Measurements from ENCODE around the gene SPOUT1. TPM values are rescaled to one million over a fixed set of nuclear protein-coding genes. Genes with fewer than 3 reads are reported as not detected.

Gene SPOUT1
- polyA plus RNA-seq, 2 of the 4 experiments (the other 2 are of a cell fraction): 24.3 to 28.5 TPM

DNA sequence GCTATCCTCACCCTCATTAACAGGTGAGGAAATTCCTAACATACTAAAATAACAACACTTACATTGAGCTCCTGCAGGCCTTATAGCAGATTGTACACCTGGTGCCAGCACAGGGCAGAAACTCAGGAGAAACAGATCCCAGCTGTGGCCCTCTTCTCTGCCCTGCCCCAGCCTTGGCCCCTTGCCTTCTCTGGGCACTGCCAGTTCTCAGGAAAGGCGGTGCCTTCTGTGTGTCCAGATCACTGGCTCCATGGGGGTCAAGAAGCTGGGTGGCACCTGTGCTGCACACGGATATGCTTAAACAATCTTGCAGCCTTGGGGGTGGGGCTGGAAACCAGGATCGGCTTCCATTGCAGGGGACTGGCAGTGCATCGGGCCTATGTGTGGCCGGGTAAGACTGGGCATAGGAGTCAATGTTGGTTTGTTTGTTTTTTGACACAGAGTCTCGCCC is 32.8 kb upstream of the SPOUT1 start:
- Histone ChIP-seq H3K4me1 (peaks cover 12% of the 10 kb centered on the region; the same call in 2 of the 3 replicates), H3K27ac (no peak overlapping the region; a peak in 1 of 6 replicates), H3K9me3 (no peaks in the 10 kb centered on the region), H3K4me2 (no peak overlapping the region), H3K4me3 (no peak overlapping the region)
- no peak for DNase-seq (ENCODE audit: low read depth in 1 of 2, low spot score in 1 of 2)
- WGBS (ENCODE audit: missing lambda C conversion rate): 74% methylated on average over 6 of the region's 6 CpGs
- ChIA-PET POLR2A (no interaction called here), CTCF (interaction anchor here (0.6 to 12.0 kb wide), 12 partner anchors 10 to 780 kb away, joined by 3 to 244 read pairs (median 10); partner anchors contain the start of genes ENDOG, KYAT1, LRRC8A and PHYHD1)
- no peak for FAIRE-seq
- TF ChIP-seq RARB (CRISPR knock-in tag; IDR thresholded peaks at IDR 0.05) (no peak), HOXB5 (CRISPR knock-in tag; IDR thresholded peaks at IDR 0.05) (no peak), EHMT2 (IDR thresholded peaks at IDR 0.05; ENCODE audit: low read depth) (no peak), BCL3 (IDR thresholded peaks at IDR 0.05) (no peak), HEYL (CRISPR knock-in tag; IDR thresholded peaks at IDR 0.05) (no peak), CEBPB (IDR thresholded peaks at IDR 0.05) (no peak), EP300 (IDR thresholded peaks at IDR 0.05) (no peak), PBX3 (IDR thresholded peaks at IDR 0.05) (no peak), HDAC2 (IDR thresholded peaks at IDR 0.05) (no peak), ZC3H11A (IDR thresholded peaks at IDR 0.05) (no peak), HES2 (IDR thresholded peaks at IDR 0.05) (no peak), GATA3 (IDR thresholded peaks at IDR 0.05; ENCODE audit: borderline replicate concordance) (no peak), FOSB (CRISPR knock-in tag; IDR thresholded peaks at IDR 0.05) (no peak)
- ATAC-seq: no peak

GRCh38 chr9:128861501-128861900 is 31.9 kb upstream of the SPOUT1 start:
- ChIA-PET CTCF (interaction anchor here (0.9 to 12.0 kb wide), 11 partner anchors 9 to 129 kb away, joined by 3 to 244 read pairs (median 4); partner anchors contain the start of genes KYAT1, LRRC8A and PHYHD1), POLR2A (no interaction called here)
- FAIRE-seq (no peak), ATAC-seq (no peak), DNase-seq (ENCODE audit: low read depth in 1 of 2, low spot score in 1 of 2) (no peak)
- no peak overlapping the region for H3K4me2 ChIP-seq
- peaks cover 5% of the 10 kb centered on the region; the same call in 1 of the 3 replicates for H3K4me1 ChIP-seq
- no peak overlapping the region for H3K4me3 ChIP-seq
- TF ChIP-seq RFX5 (IDR thresholded peaks at IDR 0.05) (no peak), GATA3 (IDR thresholded peaks at IDR 0.05; ENCODE audit: borderline replicate concordance) (no peak), USF2 (IDR thresholded peaks at IDR 0.05) (no peak), BHLHE40 (IDR thresholded peaks at IDR 0.05; ENCODE audit: low read depth, low read length) (no peak), RAD21 (conservative IDR thresholded peaks at IDR 0.05 in 1 of 2, IDR thresholded peaks at IDR 0.05 in 1 of 2) (no peak), EHF (CRISPR knock-in tag; IDR thresholded peaks at IDR 0.05) (no peak), HDAC2 (IDR thresholded peaks at IDR 0.05) (no peak), JUN (IDR thresholded peaks at IDR 0.05) (no peak), RCOR1 (IDR thresholded peaks at IDR 0.05; ENCODE audit: low read depth, low read length) (no peak), ZNF302 (CRISPR knock-in tag; IDR thresholded peaks at IDR 0.05) (no peak), NR3C1 (IDR thresholded peaks at IDR 0.05) (no peak), CTCF (IDR thresholded peaks at IDR 0.05) (no peak)
- TF ChIP-seq, protein P1, sequence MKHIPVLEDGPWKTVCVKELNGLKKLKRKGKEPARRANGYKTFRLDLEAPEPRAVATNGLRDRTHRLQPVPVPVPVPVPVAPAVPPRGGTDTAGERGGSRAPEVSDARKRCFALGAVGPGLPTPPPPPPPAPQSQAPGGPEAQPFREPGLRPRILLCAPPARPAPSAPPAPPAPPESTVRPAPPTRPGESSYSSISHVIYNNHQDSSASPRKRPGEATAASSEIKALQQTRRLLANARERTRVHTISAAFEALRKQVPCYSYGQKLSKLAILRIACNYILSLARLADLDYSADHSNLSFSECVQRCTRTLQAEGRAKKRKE (CRISPR knock-in tag; IDR thresholded peaks at IDR 0.05; ENCODE audit: low read depth): no peak
- H3K9me3 ChIP-seq: no peaks in the 10 kb centered on the region
- WGBS (ENCODE audit: missing lambda C conversion rate): 97% methylated on average over 5 of the region's 6 CpGs
- no peak overlapping the region for H3K27ac ChIP-seq
